ENCODE measurements around the gene RASSF3. TPM values are rescaled to one million over a fixed set of nuclear protein-coding genes. Genes with fewer than 3 reads are reported as not detected.

Gene RASSF3
- total and polyA plus RNA-seq, 2 experiments from 2014 or later: 4.8 to 23.6 TPM

- Histone ChIP-seq H3K9me3 (ENCODE audit: low read depth) (no peaks in the 10 kb centered on the region), H3K36me3 (peaks cover 36% of the 10 kb centered on the region), H3K4me1 (ENCODE audit: low read depth) (no peaks in the 10 kb centered on the region), H3K27ac (no peak overlapping the region), H3K4me3 (no peak overlapping the region), H3K27me3 (no peaks in the 10 kb centered on the region)
- no peak for TF ChIP-seq CTCF (IDR thresholded peaks at IDR 0.05; ENCODE audit: low read depth, low read length)
- no peak for DNase-seq (ENCODE audit: low read depth in 1 of 2, low spot score in 1 of 2)
These were observed 135.7 kb downstream of the RASSF3 start for GRCh38 chr12:64745980-64746379.

GRCh38 chr12:64746663-64747062 is 136.4 kb downstream of the RASSF3 start:
- no peak for TF ChIP-seq CTCF (IDR thresholded peaks at IDR 0.05; ENCODE audit: low read depth, low read length)
- H3K9me3 ChIP-seq (ENCODE audit: low read depth): no peaks in the 10 kb centered on the region
- H3K4me3 ChIP-seq: no peak overlapping the region
- no peak overlapping the region for H3K27ac ChIP-seq
- peaks cover 39% of the 10 kb centered on the region for H3K36me3 ChIP-seq
- peak in 1 of 2 donors; percentile 24 for DNase-seq (ENCODE audit: low read depth in 1 of 2, low spot score in 1 of 2)
- no peaks in the 10 kb centered on the region for H3K4me1 ChIP-seq (ENCODE audit: low read depth)
- H3K27me3 ChIP-seq: no peaks in the 10 kb centered on the region

Other genes starting within 250 kb of the RASSF3 start
- gene C12orf56, start 219.7 kb upstream of the RASSF3 start, total RNA-seq: not detected in 2 replicates
- not detected in 2 replicates for gene C12orf56, start 219.7 kb upstream of the RASSF3 start, polyA plus RNA-seq
- 32.1 and 33.9 TPM in 2 replicates for gene XPOT, start 206.1 kb upstream of the RASSF3 start, total RNA-seq
- gene XPOT, start 206.1 kb upstream of the RASSF3 start, polyA plus RNA-seq: 27.6 and 50.5 TPM in 2 replicates
- gene TBK1, start 158.4 kb upstream of the RASSF3 start, total RNA-seq: 9.0 and 9.7 TPM in 2 replicates
- gene TBK1, start 158.4 kb upstream of the RASSF3 start, polyA plus RNA-seq: 15.0 and 15.8 TPM in 2 replicates
- gene GNS, start 148.9 kb downstream of the RASSF3 start, total RNA-seq: 45.5 and 51.8 TPM in 2 replicates
- 44.0 and 50.2 TPM in 2 replicates for gene GNS, start 148.9 kb downstream of the RASSF3 start, polyA plus RNA-seq
- gene TBC1D30, start 214.2 kb downstream of the RASSF3 start, total RNA-seq: 0.57 and 1.4 TPM in 2 replicates
- gene TBC1D30, start 214.2 kb downstream of the RASSF3 start, polyA plus RNA-seq: 1.2 TPM in 2 replicates